ENCODE measurements around the gene TRIP10.
"Not testable (repeated sequence)": the region's sequence is repeated elsewhere in the genome, so short reads cannot be mapped to it uniquely, and the experiment has no call there.

The TRIP10 gene

DNA sequence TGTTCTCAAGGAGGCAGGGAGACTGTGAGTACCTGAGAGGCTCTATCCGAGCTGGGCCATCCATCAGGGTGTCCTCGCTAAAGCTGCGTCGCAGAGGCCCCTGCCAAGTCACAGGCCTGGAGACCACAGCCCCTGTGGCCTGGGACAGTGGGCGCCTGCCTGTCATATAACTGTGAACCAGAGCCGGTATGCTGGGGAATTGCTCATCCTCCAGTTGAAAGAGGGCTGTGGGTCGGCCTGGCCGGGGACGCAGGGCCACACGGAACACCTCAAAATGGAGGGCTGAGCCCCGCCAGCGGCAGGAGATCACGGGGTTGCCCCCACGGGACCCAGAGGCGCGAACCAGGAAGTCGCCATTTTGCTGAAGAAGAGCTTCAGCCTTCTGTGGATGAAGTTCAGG is 21.1 kb downstream of the TRIP10 start:
- in situ Hi-C loops (cut with MboI; ENCODE audit: low pct_unique_long_range_greater_than_20kb, low sequenced_read_pairs): no loop called here
- DNase-seq: no peak

DNA sequence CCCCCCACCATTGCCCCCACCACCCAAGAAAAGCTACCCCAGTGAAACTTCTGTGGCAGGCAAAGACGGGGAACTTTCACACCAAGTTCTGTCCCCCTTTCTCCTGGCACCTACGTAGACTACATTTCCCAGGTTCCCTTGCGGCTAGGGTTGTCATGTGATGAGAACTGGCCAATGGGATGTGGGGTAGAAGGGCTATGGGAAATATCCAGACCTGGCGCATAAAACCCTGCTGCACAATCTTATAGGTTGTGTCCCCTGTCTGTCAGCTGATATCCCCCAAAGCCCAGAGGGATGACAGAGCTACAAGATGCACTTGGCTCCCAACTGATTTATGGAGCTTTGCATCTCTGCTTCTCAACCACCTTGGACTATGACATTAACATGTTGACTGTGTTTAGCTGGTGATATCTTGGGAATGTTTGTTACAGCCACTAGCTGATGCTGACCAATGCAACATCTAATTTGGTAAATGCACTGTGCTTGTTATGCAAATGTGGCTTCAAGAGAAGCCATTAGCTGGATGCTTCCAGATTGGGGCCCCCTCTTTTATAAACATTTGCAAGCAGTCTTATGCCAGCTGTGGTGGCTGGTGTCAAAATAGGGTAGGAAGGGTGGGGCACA is 21.7 kb downstream of the TRIP10 start:
- peak; percentile 19 for DNase-seq
- in situ Hi-C loops (cut with MboI; ENCODE audit: low pct_unique_long_range_greater_than_20kb, low sequenced_read_pairs): no loop called here

DNA sequence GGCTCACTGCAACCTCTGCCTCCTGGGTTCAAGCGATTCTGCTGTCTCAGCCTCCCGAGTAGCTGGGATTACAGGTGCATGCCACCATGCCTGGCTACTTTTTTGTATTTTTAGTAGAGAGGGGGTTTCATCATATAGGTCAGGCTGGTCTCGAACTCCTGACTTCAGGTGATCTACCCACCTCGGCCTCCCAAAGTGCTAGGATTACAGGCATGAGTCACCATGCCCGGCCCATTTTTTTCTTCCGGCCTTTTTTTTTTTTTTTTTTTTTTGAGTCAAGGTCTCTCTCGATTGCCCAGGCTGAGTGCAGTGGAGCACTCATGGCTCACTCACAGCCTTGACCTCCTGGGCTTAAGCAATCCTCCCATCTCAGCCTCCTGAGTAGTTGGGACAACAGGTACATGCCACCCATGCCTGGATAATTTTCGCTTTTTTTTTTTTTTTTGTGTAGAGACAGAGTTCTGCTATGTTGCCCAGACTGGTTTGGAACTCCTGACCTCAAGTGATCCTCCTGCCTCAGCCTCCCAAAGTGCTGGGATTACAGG is 22.8 kb downstream of the TRIP10 start:
- DNase-seq; in situ Hi-C loops (cut with MboI; ENCODE audit: low pct_unique_long_range_greater_than_20kb, low sequenced_read_pairs): not testable (repeated sequence)

DNA sequence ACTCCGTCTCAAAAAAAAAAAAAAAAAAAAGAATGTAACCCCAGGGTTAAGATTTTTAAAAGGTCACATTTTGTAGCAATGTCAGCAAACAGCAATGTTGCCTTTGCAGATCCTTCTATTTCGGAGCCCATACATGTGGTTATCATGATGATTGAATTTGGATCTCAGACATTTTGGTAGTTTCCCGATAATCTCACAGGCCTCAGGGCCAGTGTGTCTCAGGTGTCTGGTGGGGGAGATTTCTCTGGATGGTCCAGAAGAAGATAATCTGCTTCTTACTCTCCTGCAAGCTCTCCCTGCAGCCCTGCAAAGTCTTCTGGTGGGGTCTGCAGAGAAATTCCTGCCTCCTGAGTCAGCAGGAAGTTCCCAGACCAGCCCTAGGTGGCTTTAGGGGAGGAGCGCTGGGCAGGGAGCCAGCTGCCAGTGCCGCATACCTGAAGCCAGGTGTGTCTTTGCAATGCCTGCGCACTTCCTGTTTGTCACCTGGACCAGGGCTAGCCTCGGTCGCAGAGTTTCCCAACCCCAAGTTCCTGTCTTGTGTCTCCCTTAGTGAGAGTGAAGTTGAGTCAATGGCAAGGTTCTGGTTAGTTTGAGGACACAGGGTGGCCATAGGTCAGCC is 26.4 kb downstream of the TRIP10 start:
- in situ Hi-C loops (cut with MboI; ENCODE audit: low pct_unique_long_range_greater_than_20kb, low sequenced_read_pairs): no loop called here
- DNase-seq: no peak

DNA sequence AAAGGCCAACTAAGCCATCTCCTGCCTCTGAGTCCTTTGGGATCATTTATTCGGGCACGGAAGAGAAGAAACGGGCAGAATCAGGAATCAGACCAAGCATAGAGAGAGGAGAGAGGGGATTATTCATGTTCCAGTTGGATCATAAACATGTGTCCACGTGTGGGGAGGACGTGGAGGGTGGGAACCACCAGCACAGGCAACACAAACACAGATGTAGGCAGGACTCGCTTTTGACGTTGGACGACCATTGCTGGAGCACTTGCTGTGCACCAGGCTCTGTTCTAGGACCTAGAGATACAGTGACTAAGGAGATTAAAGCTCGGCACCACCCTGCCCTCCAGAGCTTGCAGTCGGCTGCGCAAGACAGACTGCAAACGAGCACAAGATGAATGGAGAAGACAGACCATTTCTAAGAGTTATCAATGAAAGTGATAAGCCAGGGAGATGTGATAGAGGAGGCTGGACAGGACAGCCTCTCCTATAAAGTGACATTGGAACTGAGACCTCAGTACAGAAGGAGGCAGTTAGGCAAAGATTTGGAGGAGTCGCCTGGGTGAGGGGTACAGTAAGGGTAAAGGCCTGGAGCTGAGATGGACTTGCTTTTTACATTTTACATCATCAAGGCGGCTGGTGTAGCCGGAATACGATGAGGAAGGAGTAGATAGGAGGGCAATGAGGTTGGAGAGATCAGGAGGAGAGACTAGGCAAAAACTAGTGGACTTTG is 27.0 kb downstream of the TRIP10 start:
- in situ Hi-C loops (cut with MboI; ENCODE audit: low pct_unique_long_range_greater_than_20kb, low sequenced_read_pairs): no loop called here
- no peak for DNase-seq

DNA sequence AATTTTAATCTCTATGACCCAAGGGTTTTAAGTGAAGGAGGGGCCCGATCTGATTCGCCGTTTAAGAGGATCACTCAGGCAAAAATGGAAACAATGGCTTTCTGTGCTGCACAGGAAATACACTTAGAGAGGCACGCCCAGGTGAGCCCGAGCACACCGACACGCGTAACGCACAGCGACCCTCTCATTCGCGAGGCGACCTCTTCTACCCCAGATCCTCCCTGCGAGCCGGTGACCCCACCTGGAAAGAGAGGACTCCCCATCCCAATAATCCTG is 27.5 kb downstream of the TRIP10 start:
- no peak for DNase-seq
- in situ Hi-C loops (cut with MboI; ENCODE audit: low pct_unique_long_range_greater_than_20kb, low sequenced_read_pairs): no loop called here

DNA sequence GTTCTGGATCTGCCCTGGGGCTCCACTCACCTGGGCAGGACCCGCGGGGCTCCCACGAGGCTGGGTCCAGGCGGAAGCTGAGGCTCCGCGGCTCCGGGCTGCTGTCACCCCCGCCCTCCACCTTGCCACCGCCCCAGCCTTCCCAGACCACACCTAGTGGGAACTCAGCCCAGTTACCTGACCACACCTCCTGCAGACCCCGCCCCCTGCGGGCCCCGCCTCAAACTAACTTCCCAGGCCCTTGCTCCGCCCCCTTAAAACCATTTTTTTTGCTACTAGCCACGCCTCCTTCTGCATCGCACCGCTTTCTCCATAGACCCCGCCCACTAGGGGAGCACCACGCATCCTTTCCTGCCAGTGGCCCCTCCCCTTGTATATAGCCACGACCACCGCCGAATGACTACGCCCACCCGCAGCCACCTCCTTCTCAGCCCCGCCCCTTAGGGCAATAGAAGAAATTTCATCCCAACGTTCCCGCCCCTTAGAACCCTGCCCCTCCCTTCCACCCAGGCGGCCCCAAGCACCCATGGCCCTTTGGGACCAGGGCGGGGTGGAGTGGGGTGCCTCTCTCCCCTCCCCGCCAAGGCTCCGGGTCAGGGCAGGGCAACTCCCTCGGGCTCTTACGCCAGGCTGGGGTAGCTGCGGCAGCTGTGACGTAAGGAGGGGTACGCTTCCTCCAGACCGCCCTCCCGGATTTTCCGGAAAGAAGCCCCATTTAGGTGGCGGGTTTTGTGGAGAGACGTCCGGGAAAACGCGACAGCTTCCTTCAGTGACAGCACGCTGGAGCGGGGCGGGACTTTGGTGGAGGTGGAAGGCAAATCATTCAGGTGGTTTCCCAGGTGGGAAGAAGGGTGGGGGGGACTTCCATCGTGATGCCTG is 28.1 kb downstream of the TRIP10 start, which contains the start of gene SH2D3A:
TSS of gene SH2D3A (minus strand) at position 79 of the 879 bp plus-strand sequence. CDS start 3,687 bp downstream, outside the sequence.
- in situ Hi-C loops (cut with MboI; ENCODE audit: low pct_unique_long_range_greater_than_20kb, low sequenced_read_pairs): no loop called here
- DNase-seq: peak; percentile 94

DNA sequence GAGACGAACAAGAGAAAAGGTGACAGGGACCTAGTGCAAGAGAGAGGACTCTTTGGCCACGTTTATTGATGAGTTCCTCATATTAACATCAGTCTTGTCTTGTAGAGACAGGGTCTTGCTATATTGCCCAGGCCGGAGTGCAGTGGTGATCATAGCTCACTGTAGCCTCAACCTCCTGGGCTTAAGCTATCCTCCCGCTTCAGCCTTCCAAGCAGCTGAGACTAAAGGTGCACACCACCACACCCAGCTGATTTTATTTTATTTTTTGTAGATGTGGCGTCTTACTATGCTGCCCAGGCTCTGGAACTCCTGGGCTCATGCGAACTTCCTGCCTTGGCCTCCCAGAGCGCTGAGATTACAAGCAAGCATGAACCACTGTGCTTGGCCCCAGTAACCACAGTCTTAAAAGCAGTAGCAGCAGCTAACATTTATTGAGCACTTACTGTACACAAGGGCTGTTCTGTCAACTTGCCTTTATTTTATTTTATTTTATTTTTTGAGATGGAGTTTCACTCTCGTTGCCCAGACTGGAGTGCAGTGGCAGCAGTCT is 28.8 kb downstream of the TRIP10 start:
- in situ Hi-C loops (cut with MboI; ENCODE audit: low pct_unique_long_range_greater_than_20kb, low sequenced_read_pairs): no loop called here
- no peak for DNase-seq

DNA sequence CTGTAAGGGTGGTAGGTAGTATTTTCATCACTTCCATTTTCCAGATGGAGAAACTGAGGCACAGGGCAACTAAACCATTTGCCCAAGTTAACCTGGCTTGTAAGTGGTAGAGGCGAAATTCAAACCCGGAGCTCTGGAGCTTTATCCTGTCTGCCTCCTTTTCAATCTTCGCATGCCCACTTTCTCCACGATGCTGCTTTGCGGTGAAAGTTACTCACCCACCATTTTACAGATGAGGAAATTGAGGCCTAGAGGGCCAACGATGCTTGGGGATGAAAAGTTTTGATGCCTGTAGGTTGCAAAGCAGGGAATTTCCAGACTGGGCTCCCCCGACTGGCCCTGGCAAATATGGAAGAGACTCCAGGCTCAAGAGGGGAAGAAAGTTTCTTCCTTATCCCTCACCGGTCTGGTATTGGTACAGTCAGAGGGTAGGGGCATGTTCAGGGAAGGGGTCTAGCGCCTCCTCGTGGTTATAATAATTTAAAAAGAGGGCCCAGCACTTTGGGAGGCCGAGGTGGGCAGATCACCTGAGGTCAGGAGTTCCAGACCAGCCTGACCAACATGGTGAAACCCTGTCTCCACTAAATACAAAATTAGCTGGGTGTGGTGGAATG is 29.6 kb downstream of the TRIP10 start:
- DNase-seq: peak; percentile 80
- in situ Hi-C loops (cut with MboI; ENCODE audit: low pct_unique_long_range_greater_than_20kb, low sequenced_read_pairs): no loop called here

DNA sequence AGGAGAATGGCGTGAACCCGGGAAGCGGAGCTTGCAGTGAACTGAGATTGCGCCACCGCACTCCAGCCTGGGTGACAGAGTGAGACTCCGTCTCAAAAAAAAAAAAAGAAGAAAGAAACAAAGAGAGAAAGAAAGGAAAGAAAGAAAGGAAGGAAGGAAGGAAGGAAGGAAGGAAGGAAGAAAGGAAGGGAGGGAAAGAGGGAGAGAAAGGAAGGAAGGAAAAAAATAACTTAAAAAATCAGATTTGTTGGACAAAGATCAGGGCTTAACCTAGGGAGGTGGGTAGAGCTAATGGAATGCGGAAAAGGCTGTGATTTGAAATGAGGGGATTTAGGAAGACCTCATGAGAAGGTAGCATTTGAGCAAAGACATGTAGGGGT is 32.2 kb downstream of the TRIP10 start:
- in situ Hi-C loops (cut with MboI; ENCODE audit: low pct_unique_long_range_greater_than_20kb, low sequenced_read_pairs); DNase-seq: not testable (repeated sequence)

DNA sequence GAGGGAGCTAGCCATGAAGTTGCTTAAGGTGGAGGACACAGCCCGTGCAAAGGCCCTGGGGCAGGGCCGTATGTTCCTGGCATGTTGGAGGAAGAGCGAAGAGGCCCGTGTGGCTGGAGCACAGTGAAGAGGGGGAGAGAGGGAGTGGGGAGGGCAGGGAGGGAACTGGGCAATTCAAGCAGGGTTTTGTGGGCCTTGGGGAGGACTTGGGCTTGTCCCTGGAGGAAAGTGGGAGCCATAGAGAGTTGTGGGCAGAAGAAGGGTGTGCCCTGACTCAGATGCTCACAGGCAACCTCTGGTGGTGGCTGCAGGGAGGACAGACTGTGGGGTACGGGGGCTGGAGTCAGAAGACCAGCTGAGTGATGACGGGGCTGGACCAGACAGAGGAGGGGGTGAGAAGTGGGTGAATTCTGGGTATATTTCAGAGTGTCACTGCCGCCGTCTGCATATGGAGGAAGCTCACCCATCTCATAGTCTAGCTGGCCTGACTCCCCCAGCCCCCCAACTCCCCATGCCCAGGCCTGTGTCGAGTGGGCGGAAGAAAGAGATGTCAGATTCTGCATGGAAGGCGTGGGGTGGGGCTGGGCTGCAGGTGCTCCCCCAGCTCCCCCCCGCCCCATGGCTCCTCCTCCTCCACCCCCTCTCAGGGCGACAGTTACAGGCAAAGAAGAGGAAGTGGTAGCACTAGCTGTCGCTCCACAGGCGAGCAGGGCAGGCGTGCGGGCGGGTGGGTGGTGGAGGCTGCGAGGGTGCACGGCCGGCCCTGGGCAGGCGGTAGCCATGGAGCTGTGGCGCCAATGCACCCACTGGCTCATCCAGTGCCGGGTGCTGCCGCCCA is 32.8 kb downstream of the TRIP10 start, which contains the start of gene VAV1:
TSS of gene VAV1 (plus strand) at position 681 of the 838 bp plus-strand sequence. CDS start at position 781, 100 bp downstream.
- in situ Hi-C loops (cut with MboI; ENCODE audit: low pct_unique_long_range_greater_than_20kb, low sequenced_read_pairs): no loop called here
- peak; percentile 89 for DNase-seq

DNA sequence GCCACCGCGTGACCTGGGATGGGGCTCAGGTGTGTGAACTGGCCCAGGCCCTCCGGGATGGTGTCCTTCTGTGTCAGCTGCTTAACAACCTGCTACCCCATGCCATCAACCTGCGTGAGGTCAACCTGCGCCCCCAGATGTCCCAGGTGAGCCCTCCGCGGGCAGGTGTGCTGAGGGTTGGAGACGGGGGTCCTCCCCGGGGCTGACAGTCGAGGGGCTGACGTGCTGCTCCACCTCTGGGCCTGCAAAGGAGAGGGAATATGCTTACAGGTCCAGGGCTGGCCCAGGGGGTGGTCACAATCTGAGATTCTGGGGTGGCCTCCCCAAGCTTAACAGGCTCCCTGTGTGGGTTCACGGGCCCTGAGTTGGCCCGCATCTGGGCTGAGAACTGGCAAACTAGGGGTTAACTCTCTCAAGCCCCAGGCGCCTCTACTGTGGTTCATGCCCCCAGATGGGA is 33.4 kb downstream of the TRIP10 start:
- in situ Hi-C loops (cut with MboI; ENCODE audit: low pct_unique_long_range_greater_than_20kb, low sequenced_read_pairs): no loop called here
- DNase-seq: no peak

DNA sequence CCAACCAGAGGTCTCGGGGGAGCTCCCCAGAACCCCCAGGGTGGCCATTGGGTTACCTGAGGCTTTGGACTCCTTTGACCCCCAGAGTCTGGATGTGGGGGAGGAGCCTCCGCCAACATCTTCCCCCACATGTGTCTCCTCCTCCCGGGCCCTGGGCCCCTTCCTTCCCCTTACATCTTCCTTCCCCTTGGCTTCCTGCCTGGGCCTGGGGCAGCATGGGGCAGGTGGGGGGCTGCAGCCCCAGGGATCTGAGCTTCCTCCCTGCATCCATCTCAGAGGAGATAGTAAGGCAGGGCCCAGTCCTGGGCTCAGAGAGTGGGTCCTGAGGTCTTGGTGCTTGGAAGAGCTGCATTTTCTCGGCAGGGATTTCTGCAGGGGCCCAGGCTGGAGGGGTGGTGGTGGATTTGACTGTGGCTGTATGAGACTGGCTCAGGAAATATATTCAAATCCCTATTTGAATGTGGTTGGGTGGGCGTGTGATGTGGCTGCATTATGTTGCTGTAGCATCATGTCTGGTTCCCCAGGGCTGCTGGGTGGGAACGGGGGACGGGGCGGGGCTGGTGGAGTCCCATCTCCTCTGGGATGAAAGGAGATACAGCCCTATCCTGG is 33.9 kb downstream of the TRIP10 start:
- in situ Hi-C loops (cut with MboI; ENCODE audit: low pct_unique_long_range_greater_than_20kb, low sequenced_read_pairs): no loop called here
- DNase-seq: peak; percentile 89

DNA sequence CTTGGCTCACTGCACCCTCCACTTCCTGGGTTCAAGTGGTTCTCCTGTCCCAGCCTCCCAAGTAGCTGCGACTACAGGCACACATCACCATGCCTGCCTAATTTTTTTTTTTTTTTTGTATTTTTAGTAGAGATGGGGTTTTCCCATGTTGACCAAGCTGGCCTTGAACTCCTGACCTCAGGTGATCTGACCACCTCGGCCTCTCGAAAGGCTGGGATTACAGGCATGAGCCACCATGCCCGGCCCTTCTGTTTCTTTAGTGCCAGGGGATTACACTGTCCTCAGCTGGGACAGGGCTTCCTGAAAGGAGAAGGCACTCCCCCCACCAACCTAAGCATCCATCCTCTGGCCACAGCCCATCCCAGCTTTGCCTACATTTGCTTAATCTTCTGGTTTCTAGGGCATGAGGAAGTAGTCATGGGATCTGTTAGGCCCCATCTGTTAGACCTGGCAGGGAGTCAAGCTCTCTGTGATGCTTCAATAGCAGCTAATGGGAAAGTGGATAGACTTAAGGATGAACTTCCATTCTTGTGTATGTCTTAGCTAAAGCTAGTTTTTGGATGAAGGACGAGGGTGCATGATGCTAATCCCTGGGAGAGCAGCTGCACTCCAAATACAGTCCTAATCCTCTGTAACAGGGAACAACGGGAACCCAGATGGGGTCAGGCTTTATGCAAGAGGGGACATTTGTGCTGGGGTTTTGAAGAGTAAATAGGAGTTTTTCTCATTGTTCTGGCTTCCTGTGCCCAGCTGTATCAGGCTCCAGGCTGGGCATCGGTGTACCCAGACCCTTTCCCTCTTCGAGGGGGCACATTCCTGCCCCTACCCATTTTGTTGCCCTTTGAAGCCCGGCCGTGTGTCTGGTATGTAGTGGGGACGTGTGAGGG is 35.6 kb downstream of the TRIP10 start:
- peak; percentile 75 for DNase-seq
- in situ Hi-C loops (cut with MboI; ENCODE audit: low pct_unique_long_range_greater_than_20kb, low sequenced_read_pairs): no loop called here

DNA sequence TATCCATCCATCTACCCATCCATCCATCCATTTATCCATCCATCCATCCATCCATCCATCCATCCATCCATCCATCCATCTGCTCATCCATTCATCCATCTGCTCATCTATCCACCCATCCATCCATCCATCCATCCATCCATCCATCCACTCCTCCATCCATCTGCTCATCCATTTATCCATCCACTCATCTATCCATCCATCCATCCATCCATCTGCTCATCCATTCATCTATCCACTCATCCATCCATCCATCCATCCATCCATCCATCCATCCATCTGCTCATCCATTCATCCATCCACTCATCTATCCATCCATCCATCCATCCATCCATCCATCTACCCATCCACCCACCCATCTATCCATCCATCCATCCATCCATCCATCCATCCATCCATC is 36.6 kb downstream of the TRIP10 start:
- in situ Hi-C loops (cut with MboI; ENCODE audit: low pct_unique_long_range_greater_than_20kb, low sequenced_read_pairs); DNase-seq: not testable (repeated sequence)

DNA sequence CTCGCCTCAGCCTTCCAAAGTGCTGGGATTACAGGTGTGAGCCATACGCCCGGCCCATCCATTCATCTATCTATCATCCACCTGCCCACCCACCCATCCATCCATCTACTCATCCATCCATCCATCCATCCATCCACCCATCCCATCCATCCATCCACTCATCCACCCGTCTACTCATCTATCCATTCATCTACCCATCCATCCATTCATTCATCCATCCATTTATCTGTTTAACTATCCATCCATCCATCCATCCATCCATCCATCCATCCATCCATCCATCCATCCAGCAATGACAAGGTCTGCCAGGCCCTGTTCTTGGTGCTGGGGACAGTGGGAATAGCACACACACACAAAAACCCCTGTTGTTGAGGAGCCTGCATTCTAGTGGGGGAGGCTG is 37.5 kb downstream of the TRIP10 start:
- in situ Hi-C loops (cut with MboI; ENCODE audit: low pct_unique_long_range_greater_than_20kb, low sequenced_read_pairs): no loop called here
- no peak for DNase-seq

Data from KBM-7 (cell line).